AG09309 (cell line): Measurements from ENCODE around the gene CNNM2.

Source experiments
- DNase-seq: peaks from one replicate; pipeline ENCODE4 v3.0.0-alpha.2; 2010; ENCODE audit warnings: low read depth
- H3K4me3 ChIP-seq: 2 replicates; pipeline ENCODE4 v1.5.1; 2011; ENCODE audit warnings: mild to moderate bottlenecking, low read depth, low read length, moderate library complexity; ENCODE audit not compliant: control insufficient read depth
- TF ChIP-seq, protein P1 (sequence below): IDR thresholded peaks from 2 replicates; pipeline ENCODE4 v1.5.1; 2011; ENCODE audit warnings: mild to moderate bottlenecking, low read depth, low read length, inconsistent platforms; ENCODE audit not compliant: insufficient read depth, control insufficient read depth; ENCODE audit errors: missing control alignments

Gene CNNM2

DNA sequence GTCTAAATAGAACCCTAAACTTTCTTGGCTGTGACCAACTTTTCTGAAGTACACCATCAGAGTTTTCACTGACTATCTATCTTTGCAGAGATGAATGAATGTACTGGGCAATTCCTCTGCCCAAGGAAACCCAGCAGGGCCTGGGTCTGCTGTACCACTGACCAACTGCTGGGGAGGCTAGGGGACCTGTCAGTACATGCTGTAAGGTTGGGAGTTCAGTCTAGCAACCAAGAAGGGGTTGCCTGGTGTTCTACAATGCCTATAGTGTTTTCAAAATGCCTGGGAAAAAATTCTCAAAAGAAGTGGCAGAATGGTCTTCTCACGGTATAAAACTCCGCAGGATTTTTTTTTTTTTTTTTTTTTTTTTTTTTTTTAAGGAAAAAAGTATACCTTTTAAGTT, 168.7 kb downstream of the CNNM2 start:
- no peak for DNase-seq
- TF ChIP-seq, protein P1, sequence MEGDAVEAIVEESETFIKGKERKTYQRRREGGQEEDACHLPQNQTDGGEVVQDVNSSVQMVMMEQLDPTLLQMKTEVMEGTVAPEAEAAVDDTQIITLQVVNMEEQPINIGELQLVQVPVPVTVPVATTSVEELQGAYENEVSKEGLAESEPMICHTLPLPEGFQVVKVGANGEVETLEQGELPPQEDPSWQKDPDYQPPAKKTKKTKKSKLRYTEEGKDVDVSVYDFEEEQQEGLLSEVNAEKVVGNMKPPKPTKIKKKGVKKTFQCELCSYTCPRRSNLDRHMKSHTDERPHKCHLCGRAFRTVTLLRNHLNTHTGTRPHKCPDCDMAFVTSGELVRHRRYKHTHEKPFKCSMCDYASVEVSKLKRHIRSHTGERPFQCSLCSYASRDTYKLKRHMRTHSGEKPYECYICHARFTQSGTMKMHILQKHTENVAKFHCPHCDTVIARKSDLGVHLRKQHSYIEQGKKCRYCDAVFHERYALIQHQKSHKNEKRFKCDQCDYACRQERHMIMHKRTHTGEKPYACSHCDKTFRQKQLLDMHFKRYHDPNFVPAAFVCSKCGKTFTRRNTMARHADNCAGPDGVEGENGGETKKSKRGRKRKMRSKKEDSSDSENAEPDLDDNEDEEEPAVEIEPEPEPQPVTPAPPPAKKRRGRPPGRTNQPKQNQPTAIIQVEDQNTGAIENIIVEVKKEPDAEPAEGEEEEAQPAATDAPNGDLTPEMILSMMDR: no peak

DNA sequence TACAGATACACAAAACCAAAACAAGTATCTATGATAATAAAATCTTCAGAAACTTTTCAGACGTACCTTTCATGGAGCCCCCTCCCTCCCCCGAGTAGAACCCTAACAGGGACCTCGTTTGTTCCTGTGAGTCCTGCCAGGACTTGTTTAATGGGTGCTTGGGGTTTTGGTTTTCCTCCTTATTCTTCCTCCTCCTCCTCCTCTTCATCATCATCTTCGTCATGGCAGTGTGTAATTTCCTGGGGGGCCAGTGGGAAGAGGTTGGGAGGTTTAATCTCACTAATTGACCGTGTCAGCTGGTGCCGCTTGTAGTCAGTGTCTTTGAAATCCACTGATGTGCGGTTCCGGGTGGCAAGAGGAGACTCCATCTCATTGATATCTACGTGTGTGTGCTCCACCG, 171.4 kb downstream of the CNNM2 start:
- TF ChIP-seq, protein P1: no peak
- no peak for DNase-seq
- no peak overlapping the region for H3K4me3 ChIP-seq

More for the DNA sequence above, 168.7 kb downstream of the CNNM2 start:
- H3K4me3 ChIP-seq: no peak overlapping the region

DNA sequence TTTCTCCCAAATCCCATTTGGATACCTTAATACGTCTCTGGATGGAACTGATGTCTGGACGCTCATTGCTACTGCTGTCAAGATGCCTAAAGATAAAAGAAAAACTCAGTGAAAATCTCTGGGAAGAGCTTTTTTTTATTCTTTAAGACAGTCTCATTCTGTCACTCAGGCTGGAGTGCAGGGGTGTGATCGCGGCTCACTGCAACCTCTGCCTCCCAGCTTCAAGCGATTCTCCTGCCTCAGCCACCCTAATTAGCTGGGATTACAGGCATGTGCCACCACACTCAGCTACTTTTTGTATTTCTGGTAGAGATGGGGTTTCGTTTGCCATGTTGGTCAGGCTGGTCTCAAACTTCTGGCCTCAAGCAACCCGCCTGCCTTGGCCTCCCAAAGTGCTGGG, 172.8 kb downstream of the CNNM2 start:
- H3K4me3 ChIP-seq: no peak overlapping the region
- TF ChIP-seq, protein P1: no peak
- no peak for DNase-seq

DNA sequence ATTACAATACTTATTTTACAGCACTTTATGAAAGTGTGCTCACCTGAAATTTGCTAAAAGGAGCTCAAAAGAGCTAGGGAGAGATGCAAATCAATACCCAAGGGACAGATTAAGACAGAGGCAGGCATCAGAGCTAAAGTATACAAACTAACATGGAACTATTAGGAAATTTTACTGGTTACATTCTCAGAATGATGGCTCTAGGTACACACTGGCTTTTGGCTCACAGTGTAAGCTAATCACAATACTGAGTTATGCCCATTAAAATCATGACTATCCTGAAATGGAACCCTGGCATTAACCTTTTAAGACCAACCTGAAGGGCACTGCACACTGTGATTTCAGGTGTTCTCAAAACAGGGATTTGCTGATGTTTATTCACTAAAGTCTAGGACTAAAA, 176.9 kb downstream of the CNNM2 start:
- TF ChIP-seq, protein P1: no peak
- H3K4me3 ChIP-seq: no peak overlapping the region
- no peak for DNase-seq

DNA sequence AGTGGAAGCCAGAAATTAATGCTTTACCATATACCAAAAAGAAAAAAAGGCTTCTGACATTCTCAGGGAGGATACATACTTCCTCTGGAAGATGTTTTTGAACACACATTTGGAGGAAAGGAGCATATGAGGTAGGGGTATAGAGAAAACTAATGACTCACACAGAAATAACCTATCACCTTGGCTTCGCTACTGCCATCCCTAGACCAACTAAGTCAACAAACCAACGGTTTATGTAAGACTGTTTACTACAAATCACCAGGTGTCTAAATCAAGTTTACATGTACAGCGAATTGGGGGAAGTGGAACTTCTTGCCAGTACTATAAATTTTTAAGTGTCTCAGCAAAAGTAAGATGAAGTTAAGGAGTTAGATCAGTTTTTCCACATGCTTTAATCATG, 178.0 kb downstream of the CNNM2 start:
- H3K4me3 ChIP-seq: no peak overlapping the region
- TF ChIP-seq, protein P1: no peak
- DNase-seq: no peak

DNA sequence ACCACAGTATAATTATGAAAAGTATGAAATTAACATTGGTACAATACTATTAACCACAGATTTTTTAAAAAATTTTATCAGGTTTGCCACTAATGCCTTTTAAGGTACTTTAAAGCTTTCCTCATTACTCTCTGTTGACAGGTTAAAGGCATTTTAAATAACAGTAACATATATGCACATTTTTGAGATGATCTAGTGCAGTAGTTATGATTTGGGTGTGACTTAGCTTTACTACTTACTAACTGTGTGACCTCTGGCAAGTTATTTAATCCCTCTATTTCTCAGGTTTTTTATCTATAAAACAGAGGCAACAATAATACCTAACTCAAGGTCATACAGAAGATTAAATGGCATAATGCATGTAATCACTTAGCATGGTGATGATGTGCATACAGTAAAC, 180.1 kb downstream of the CNNM2 start:
- TF ChIP-seq, protein P1: no peak
- no peak for DNase-seq
- no peak overlapping the region for H3K4me3 ChIP-seq

DNA sequence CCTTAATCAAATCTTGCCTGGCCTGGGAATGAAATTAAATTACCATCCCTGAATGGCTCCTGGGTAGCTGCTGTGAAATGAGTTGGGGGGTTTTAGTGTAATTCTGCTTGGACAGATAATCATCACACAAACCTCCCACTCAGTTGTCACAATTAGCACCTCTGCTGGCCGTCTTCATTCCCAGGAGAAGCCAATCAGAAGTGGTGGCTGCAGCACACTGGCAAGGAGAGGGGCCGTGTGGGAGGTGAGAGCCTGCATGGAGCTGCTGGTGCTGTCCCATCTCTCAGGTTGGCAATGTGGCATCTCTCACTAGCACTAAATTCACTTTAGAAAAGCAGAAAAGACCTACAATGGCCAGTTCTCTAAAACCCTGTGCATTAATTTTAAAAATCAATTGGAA, 182.5 kb downstream of the CNNM2 start:
- no peak overlapping the region for H3K4me3 ChIP-seq
- TF ChIP-seq, protein P1: no peak
- DNase-seq: no peak
